Measurements from ENCODE around the gene PSG3.
"Not testable (repeated sequence)": the region's sequence is repeated elsewhere in the genome, so short reads cannot be mapped to it uniquely, and the experiment has no call there.

Gene PSG3

DNA sequence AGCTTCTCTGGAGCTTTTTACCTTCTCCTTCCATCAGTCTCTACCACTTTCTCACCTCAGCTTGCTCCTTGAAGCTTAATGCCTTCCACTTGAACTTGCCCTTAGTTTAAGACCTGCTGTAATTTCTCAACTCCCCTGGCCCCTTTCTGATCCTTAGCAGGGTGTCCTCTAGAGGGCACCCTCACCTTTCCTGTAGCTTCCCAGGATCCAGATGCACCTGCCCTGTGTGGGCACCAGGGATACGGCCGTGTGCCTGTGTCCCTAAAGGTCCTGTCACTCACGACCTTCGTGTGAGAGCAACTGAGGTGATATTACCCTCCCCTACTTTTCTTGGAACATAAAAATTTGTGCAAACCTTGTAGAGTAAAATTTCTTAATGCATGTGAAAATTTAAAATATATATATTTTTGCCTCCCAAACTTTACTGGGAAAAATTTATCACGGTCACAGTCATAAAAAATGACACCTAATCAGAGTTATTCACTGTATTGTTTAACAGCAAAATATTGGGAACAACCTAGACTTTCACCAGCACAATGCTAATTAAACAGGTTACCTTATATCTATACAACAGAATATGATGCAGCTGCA, 46.4 kb downstream of the PSG3 start:
- H3K27ac ChIP-seq: no peak overlapping the region
- no peak for TF ChIP-seq ZFX (IDR thresholded peaks at IDR 0.05; ENCODE audit: borderline replicate concordance)
- TF ChIP-seq, protein P1, sequence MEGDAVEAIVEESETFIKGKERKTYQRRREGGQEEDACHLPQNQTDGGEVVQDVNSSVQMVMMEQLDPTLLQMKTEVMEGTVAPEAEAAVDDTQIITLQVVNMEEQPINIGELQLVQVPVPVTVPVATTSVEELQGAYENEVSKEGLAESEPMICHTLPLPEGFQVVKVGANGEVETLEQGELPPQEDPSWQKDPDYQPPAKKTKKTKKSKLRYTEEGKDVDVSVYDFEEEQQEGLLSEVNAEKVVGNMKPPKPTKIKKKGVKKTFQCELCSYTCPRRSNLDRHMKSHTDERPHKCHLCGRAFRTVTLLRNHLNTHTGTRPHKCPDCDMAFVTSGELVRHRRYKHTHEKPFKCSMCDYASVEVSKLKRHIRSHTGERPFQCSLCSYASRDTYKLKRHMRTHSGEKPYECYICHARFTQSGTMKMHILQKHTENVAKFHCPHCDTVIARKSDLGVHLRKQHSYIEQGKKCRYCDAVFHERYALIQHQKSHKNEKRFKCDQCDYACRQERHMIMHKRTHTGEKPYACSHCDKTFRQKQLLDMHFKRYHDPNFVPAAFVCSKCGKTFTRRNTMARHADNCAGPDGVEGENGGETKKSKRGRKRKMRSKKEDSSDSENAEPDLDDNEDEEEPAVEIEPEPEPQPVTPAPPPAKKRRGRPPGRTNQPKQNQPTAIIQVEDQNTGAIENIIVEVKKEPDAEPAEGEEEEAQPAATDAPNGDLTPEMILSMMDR (IDR thresholded peaks at IDR 0.05): peak; percentile 78

DNA sequence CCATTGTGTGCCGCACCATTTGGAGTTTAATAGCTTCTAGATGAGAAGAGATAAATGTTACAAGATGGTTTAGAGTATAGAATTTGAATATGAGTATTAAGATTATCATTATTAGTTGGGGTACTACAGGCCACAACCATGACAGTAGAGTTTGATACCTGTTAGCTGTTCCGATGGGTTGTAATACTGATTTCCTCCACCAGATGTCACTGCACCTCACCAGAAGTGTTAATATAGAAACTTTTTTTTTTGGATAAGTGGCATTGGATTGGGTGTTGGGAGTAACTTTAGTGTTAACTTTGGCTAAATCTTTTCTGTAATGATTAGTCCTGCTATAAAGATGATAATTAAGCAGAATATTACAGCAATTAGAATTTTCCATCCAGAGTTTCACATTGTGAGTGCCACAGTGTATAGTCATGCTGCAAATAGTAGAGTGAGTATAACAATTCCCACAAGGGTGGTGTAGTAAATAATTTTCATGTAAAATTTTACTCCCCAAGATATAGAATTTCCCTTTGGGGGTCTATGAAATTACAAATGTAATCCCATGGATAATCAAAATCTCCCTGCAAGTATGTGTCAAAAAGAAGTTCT, 56.3 kb downstream of the PSG3 start:
- TF ChIP-seq, protein P1 (IDR thresholded peaks at IDR 0.05): peak; percentile 82
- TF ChIP-seq ZFX (IDR thresholded peaks at IDR 0.05; ENCODE audit: borderline replicate concordance): no peak
- no peak overlapping the region for H3K27ac ChIP-seq

DNA sequence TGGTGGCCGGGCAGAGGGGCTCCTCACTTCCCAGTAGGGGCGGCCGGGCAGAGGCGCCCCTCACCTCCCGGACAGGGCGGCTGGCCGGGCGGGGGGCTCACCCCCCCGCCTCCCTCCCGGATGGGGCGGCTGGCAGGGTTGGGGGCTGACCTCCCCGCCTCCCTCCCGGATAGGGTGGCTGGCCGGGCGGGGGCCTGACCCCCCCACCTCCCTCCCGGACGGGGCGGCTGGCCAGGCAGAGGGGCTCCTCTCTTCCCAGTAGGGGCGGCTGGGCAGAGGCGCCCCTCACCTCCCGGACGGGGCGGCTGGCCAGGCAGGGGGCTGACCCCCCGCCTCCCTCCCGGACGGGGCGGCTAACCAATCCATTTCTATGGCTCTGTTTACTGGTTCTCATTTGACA, 64.0 kb downstream of the PSG3 start:
- not testable (repeated sequence) for H3K27ac ChIP-seq

DNA sequence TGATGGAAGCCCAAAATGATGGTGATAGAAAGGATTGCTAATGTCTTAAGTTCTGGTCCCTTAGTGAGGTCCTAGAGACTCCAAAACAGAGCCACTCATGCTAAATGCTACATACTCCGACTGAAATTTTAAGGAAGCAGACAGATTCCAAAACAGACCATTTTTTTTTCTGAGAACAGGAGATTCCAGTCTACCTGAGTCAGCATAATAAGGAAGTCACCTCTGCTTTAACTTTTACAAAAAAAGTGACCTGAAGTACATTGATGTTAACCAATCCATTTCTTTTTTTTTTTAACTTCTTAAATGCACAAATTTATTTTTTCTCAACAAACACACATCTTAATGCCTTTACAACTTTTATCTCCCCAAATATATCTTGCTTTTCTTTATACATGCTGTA, 65.7 kb downstream of the PSG3 start:
- not testable (repeated sequence) for H3K27ac ChIP-seq
